Peyer's patch (tissue), 4 donors: Measurements from ENCODE around the gene RNF13.
"Not testable (repeated sequence)": the region's sequence is repeated elsewhere in the genome, so short reads cannot be mapped to it uniquely, and the experiment has no call there.

Source experiments
- POLR2A ChIP-seq, 2 donors: fragments of 450-650 bp; IDR thresholded peaks; one replicate each; pipeline ENCODE4 v1.5.1; 2017; ENCODE audit warnings: antibody characterized with exemption in 2 of 2, mild to moderate bottlenecking in 2 of 2, moderate library complexity in 2 of 2
- TF ChIP-seq, protein P1 (sequence below), 6 experiments: fragments of 450-650 bp in 4 of 6; fragments of 200-600 bp in 2 of 6; sonication (generic) in 1 of 6; IDR thresholded peaks; one replicate each; pipeline ENCODE4 v1.5.1; 2017 to 2019; ENCODE audit warnings: antibody characterized with exemption in 6 of 6, mild to moderate bottlenecking in 3 of 6, moderate library complexity in 1 of 6

GRCh38 chr3:149839469-149839868, 26.5 kb downstream of the RNF13 start:
- TF ChIP-seq, protein P1, sequence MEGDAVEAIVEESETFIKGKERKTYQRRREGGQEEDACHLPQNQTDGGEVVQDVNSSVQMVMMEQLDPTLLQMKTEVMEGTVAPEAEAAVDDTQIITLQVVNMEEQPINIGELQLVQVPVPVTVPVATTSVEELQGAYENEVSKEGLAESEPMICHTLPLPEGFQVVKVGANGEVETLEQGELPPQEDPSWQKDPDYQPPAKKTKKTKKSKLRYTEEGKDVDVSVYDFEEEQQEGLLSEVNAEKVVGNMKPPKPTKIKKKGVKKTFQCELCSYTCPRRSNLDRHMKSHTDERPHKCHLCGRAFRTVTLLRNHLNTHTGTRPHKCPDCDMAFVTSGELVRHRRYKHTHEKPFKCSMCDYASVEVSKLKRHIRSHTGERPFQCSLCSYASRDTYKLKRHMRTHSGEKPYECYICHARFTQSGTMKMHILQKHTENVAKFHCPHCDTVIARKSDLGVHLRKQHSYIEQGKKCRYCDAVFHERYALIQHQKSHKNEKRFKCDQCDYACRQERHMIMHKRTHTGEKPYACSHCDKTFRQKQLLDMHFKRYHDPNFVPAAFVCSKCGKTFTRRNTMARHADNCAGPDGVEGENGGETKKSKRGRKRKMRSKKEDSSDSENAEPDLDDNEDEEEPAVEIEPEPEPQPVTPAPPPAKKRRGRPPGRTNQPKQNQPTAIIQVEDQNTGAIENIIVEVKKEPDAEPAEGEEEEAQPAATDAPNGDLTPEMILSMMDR (IDR thresholded peaks at IDR 0.05): not testable (repeated sequence)
- not testable (repeated sequence) for TF ChIP-seq POLR2A (IDR thresholded peaks at IDR 0.05)
